Spinal cord (tissue), 10 donors: ENCODE results near the gene CCDC27. TPM values are rescaled to one million over a fixed set of nuclear protein-coding genes. Genes with fewer than 3 reads are reported as not detected.
A peak's percentile ranks its signal among the peaks of the same experiment; 100 is the strongest.
"Not testable (repeated sequence)": the region's sequence is repeated elsewhere in the genome, so short reads cannot be mapped to it uniquely, and the experiment has no call there.

Experiments used
- DNase-seq, 6 donors: peaks; one replicate each; pipeline versions ENCODE4 v3.0.0 to v3.0.0-alpha.2; 2013 to 2015; ENCODE audit warnings: low spot score in 6 of 6, low read depth in 4 of 6
- H3K27ac ChIP-seq: one replicate; pipeline ENCODE4 v1.5.1; 2013; ENCODE audit warnings: low read depth, low read length, control low read depth
- H3K27me3 ChIP-seq: one replicate; pipeline ENCODE4 v1.6.1; 2013; ENCODE audit warnings: low read length; ENCODE audit not compliant: control insufficient read depth, insufficient read depth
- H3K36me3 ChIP-seq: one replicate; pipeline ENCODE4 v1.6.1; 2013; ENCODE audit warnings: low read length; ENCODE audit not compliant: control insufficient read depth, insufficient read depth
- H3K4me1 ChIP-seq: one replicate; pipeline ENCODE4 v1.6.1; 2013; ENCODE audit warnings: low read length; ENCODE audit not compliant: control insufficient read depth, insufficient read depth
- H3K4me3 ChIP-seq: one replicate; pipeline ENCODE4 v1.5.1; 2013; ENCODE audit warnings: low read depth, low read length, control low read depth
- H3K9me3 ChIP-seq: one replicate; pipeline ENCODE4 v1.6.1; 2013; ENCODE audit warnings: low read length; ENCODE audit not compliant: control insufficient read depth, insufficient read depth
- WGBS: methylation state at CpG from one replicate; pipeline ENCODE4 v1.1.5; 2013; ENCODE audit warnings: missing lambda C conversion rate; ENCODE audit not compliant: insufficient coverage; 5-methylcytosine and 5-hydroxymethylcytosine counted together
- polyA plus RNA-seq, 2 donors: library from polyadenylated mRNA; unstranded; fragments of 120-200 nt; gene quantifications; one replicate each; pipeline ENCODE4 v1.2.1, GENCODE V29; 2013; ENCODE audit not compliant: insufficient read length in 2 of 2
- total RNA-seq, 2 donors: library from RNA; depleted of rRNA in 1 of 2; stranded (reverse); fragments of 120-200 nt in 1 of 2; fragments of >200 nt in 1 of 2; gene quantifications; one replicate each; pipeline versions ENCODE4 v1.2.3 to v1.2.4, GENCODE V29; 2013 to 2014
- donor health status: healthy.

The CCDC27 gene
- total and polyA plus RNA-seq, 4 donors: 0.11 to 0.26 TPM; not detected in 2

DNA sequence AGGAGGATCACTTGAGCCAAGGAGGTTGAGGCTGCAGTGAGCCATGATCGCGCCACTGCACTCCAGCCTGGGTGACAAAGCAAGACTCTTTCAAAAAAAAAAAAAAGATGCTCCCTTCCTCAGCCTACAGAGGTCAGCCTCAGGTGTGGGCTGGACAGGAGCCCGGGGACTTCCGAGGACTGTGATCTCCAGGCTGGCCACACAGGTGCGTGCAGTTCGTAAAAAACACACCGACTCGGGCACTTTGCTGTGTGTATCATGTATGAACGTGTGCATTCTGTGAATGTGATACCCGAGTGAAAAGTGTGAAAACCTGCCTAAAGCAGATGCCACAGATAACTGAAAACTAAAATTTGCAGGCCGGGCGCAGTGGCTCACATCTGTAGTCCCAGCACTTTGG is 8.4 kb upstream of the CCDC27 start:
- Histone ChIP-seq H3K36me3 (peaks cover 66% of the 10 kb centered on the region), H3K27me3 (no peaks in the 10 kb centered on the region), H3K4me3 (no peak overlapping the region), H3K4me1 (peaks cover 33% of the 10 kb centered on the region), H3K27ac (no peak overlapping the region), H3K9me3 (no peaks in the 10 kb centered on the region)
- 96% methylated on average over 12 of the region's 12 CpGs for WGBS
- no peak for DNase-seq

DNA sequence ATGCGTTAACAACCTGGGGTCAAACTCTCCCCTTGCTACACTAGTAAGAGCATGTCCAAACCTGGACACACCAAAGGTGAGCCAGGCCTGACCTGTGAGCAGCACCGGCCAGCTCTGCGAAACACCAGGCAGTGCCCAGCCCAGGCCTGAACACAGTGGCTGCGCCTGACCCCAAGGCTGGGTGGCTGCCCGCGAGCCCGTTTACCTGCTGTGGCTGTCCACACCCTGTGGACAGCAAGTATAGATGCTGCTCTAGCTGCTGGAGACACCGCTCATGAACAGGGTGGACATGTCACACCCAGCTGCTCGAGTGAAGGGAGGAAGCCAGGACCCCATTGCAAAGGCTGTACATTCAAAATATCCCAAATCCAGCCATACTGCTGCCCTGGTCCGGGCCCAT is 7.6 kb upstream of the CCDC27 start:
- no peaks in the 10 kb centered on the region for H3K9me3 ChIP-seq
- no peak overlapping the region for H3K27ac ChIP-seq
- no peak overlapping the region for H3K4me3 ChIP-seq
- H3K4me1 ChIP-seq: peaks cover 33% of the 10 kb centered on the region
- WGBS: 92% methylated on average over 10 of the region's 10 CpGs
- H3K27me3 ChIP-seq: no peaks in the 10 kb centered on the region
- H3K36me3 ChIP-seq: peaks cover 60% of the 10 kb centered on the region
- DNase-seq: no peak

DNA sequence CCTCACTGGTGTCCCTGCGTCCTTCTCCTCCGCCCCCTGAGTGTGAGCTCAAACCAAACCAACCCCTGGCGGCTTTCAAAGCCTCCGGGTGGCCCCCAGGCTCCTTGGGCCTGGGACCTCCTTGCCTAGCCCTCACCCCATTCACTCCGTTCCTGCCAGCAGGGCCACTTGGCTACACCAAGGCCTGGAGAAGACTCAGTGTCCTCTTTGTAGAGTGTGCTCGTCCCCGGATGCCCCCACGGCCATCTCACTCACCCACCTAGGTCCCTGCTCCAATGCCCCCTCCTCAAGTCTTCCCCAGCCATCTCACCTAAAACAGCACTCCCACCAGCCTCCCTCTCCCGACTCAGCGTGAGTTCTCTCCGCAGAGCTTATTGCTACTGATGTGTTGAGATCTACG is 7.2 kb upstream of the CCDC27 start:
- H3K36me3 ChIP-seq: peaks cover 56% of the 10 kb centered on the region
- no peak overlapping the region for H3K27ac ChIP-seq
- no peak for DNase-seq
- no peaks in the 10 kb centered on the region for H3K9me3 ChIP-seq
- H3K4me3 ChIP-seq: no peak overlapping the region
- H3K4me1 ChIP-seq: peaks cover 33% of the 10 kb centered on the region
- WGBS: 93% methylated on average over 12 of the region's 12 CpGs
- no peaks in the 10 kb centered on the region for H3K27me3 ChIP-seq

DNA sequence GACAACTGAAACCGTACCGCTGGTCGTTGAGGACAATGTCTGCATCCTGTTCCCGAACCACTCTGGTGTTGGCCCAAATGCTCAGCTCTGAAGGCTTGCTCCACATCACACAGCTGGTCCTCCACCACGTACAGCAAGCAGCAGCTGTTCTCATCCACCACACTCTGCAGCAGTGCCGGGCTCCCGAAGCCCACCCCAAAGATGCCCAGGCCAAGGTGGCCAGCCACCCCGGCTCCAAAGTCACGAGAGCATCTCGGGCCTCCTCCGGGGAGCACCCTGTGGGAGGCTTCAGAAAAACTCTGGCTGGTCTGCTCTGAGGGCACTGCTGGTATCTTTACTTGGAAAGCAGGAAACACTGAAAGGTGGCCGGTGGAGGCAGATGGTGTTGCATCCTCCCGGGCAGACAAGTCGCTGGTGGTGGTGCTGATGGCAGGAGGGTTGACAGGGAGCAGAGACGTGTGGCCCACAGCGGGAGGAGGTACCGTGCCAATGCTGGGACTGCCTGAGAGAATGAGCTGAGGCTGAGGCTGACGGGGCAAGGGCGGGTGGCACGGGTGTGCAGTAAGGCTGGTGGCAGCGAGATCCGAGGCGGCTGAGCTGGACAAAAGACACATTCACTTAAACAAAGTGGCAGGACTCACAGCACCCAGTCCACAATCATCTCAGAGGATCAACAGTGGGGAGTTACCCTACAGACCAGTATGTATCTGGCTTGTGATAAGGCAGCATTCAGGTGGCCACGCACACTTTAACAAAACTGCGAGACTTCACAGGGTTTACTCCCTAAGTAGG is 6.5 kb upstream of the CCDC27 start:
- no peak for DNase-seq
- peaks cover 49% of the 10 kb centered on the region for H3K36me3 ChIP-seq
- no peaks in the 10 kb centered on the region for H3K27me3 ChIP-seq
- no peak overlapping the region for H3K4me3 ChIP-seq
- H3K27ac ChIP-seq: no peak overlapping the region
- H3K4me1 ChIP-seq: peaks cover 33% of the 10 kb centered on the region
- WGBS: 73% methylated on average over 24 of the region's 25 CpGs
- H3K9me3 ChIP-seq: no peaks in the 10 kb centered on the region

DNA sequence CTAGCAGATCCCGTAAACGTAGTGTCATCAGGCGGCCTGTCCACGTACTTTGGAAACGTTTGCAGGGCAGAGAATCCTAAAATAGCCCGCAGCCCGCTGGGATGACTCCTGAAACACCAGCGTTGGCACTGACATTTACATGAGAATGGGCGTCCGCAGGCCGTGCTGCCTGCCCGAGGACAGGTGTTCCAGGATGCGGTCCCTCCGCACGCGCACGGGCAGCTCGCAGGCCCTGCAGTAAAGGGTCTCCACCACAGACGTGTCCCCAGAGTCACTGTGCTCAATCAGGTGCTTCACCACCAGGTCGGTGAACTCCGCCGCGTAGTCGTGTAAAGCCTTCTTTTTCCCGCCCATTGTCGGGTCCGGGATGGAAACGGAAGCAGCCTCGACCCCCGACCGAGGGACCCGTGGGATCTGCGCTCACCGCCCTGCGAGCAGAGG is 5.8 kb upstream of the CCDC27 start:
- peaks cover 44% of the 10 kb centered on the region for H3K36me3 ChIP-seq
- H3K27me3 ChIP-seq: no peaks in the 10 kb centered on the region
- DNase-seq: peak in 1 of 6 donors; percentile 10
- H3K27ac ChIP-seq: no peak overlapping the region
- 6% methylated on average over 35 of the region's 35 CpGs for WGBS
- H3K4me1 ChIP-seq: peaks cover 33% of the 10 kb centered on the region
- H3K4me3 ChIP-seq: peak overlapping the region; percentile 57
- H3K9me3 ChIP-seq: no peaks in the 10 kb centered on the region

DNA sequence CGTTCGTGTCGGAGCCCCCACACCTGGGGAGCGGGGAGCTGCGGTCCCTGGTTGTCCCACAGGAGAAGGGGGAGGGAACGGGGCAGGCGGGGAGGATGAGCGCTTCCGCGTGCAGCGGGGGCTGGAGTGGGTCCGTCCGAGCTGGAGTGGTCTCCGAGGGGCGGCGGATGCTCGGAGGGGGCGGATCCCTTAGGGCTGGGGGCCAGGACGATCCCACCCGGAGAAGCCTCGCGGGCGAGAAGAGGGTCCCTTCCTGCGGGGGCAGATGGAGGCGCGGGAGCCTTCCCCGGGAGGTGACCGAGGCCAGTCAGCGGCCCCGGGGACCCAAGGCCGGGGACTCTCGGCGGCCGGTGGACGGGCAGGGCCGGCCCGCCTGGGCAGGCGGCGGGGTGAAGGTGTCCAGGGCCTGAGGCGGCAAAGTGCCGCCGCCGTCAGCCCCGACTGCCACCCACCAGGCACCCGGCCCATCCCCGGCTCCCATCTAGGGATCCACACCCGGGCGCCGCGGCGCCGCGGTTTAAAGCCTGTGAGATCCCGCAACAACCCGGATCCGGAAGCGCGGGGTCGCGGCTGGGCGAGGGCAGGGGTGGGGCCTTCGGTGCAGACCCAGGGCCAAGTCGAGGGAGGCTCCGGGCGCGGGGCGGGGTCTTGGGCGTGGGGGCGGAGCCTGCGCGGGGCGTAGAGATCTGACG is 5.3 kb upstream of the CCDC27 start:
- peaks cover 33% of the 10 kb centered on the region for H3K4me1 ChIP-seq

DNA sequence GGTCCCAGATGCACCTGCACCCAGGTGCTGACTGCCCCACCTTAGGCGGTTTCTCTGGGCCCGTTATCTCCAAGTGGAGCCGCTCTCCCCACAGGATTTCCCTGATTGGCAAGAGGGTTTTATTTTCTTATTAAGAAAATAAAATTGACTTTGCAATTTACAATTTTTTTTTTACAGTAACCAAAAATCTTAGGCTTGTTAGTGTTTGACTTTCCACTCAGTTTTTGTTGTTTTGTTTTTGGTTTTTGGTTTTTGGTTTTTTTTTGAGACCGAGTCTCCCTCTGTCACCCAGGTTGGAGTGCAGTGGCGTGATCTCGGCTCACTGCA is 4.8 kb upstream of the CCDC27 start:
- Histone ChIP-seq H3K36me3 (peaks cover 33% of the 10 kb centered on the region), H3K27ac (no peak overlapping the region), H3K4me3 (peak overlapping the region; percentile 57), H3K27me3 (no peaks in the 10 kb centered on the region), H3K9me3 (no peaks in the 10 kb centered on the region), H3K4me1 (peaks cover 33% of the 10 kb centered on the region)
- 80% methylated on average over 2 of the region's 6 CpGs for WGBS
- DNase-seq: no peak

More for the DNA sequence above, 5.3 kb upstream of the CCDC27 start:
- WGBS: under 1% methylated on average over 69 of the region's 73 CpGs
- H3K4me3 ChIP-seq: peak overlapping the region; percentile 57
- no peaks in the 10 kb centered on the region for H3K27me3 ChIP-seq
- no peak overlapping the region for H3K27ac ChIP-seq
- H3K36me3 ChIP-seq: peaks cover 38% of the 10 kb centered on the region
- H3K9me3 ChIP-seq: no peaks in the 10 kb centered on the region
- DNase-seq: peak in 5 of 6 donors; percentile 60 to 95 (median 71)

DNA sequence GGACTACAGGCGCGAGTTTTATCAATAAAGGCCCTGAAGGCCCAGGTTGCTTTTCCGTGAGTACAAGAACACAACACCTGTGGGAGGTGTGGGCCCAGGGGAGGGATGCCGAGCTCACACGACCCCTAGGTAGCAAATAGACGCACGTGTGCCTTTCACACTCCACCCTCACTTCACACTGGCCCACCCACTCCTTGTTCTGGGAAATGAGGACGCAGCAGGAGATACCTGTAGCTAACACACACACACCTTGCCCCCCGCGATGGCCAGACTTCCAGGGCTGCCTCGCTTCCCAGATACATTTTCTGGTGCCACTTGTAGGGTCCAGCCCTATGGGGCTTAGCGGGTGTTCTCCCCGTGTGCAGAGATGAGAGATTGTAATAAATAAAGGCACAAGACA is 4.3 kb upstream of the CCDC27 start:
- 71% methylated on average over 1 of the region's 13 CpGs for WGBS
- no peaks in the 10 kb centered on the region for H3K27me3 ChIP-seq
- DNase-seq: no peak
- no peak overlapping the region for H3K27ac ChIP-seq
- H3K4me3 ChIP-seq: peak overlapping the region; percentile 57
- peaks cover 29% of the 10 kb centered on the region for H3K36me3 ChIP-seq
- H3K4me1 ChIP-seq: peaks cover 33% of the 10 kb centered on the region
- H3K9me3 ChIP-seq: no peaks in the 10 kb centered on the region

DNA sequence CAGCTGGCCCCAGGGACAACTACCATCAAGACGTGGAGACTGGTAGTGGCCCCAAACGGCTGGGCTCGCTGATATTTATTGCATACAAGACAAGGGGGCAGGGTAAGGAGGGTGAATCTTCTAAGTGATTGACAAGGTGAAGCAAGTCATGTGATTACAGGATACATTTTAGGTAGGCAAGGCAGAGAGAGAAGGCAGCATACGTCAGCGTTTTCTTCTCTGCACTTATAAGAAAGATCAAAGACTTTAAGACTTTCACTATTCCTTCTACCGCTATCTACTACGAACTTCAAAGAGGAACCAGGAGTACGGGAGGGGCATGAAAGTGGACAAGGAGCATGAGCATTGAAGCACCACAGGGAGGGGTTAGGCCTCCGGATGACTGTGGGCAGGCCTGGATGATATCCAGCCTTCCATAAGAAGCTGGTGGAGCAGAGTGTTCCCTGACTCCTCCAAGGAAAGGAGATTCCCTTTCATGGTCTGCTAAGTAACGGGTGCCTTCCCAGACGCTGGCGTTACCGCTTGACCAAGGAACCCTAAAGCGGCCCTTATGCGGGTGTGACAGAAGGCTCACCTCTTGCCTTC is 3.8 kb upstream of the CCDC27 start:
- not testable (repeated sequence) for H3K9me3 ChIP-seq, H3K27ac ChIP-seq, H3K27me3 ChIP-seq, H3K4me3 ChIP-seq, DNase-seq
- 88% methylated on average over 6 of the region's 15 CpGs for WGBS
- Histone ChIP-seq H3K36me3 (peaks cover 26% of the 10 kb centered on the region), H3K4me1 (peaks cover 33% of the 10 kb centered on the region)
